Activated T-helper 1 cell treated with Interleukin-2 at 50 U/mL for 16 hours (primary cell): ENCODE measurements around the gene GRAMD2B.
"Not testable (repeated sequence)": the region's sequence is repeated elsewhere in the genome, so short reads cannot be mapped to it uniquely, and the experiment has no call there.

Experiments
- DNase-seq: peaks from one replicate; pipeline ENCODE4 v3.0.0-alpha.2; 2020; ENCODE audit warnings: low read depth

Gene GRAMD2B, protein sequence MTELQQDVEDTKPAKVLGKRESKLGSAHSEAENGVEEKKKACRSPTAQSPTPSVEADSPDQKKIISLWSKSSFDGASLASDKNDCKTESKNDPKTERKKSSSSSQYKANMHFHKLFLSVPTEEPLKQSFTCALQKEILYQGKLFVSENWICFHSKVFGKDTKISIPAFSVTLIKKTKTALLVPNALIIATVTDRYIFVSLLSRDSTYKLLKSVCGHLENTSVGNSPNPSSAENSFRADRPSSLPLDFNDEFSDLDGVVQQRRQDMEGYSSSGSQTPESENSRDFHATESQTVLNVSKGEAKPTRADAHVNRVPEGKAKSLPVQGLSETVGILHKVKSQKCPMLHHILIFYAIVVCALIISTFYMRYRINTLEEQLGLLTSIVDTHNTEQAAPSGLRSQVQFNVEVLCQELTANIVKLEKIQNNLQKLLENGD

DNA sequence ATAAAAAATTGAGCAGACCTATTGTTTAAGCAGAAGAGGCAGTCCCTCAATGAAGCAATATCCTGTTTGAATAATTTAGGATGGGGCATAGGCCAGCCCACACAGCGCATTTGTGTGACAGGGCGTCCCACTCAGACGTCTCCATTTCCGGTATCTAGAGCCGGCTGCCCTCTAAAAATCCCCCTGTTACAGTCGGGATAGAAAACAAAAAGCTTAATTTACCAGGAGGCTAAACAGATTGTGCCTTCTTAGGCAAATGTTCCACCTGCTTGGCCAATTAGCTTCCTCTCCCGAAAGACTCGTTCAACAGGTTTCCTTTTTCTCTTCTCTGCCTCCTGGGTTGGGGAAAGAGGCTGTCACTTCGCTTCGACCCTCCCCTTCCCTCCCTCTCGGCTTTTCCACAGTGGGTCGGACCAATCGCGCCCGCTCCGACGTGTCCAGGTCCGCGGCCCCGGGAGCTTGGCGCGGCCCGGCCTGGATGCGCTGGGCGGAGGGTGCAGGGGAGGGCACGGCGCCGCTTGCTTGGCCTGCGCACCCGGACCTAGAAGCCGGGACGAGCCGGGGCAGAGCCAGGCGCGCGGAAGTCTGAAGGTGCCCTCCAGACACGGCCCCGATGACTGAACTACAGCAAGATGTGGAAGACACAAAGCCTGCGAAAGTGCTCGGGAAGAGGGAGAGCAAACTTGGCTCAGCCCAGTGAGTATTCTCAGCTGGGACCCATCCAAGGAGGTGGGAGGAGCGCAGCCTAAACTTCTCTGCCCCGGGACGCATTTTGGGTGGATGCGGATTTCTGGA, at the start of gene GRAMD2B:
GRAMD2B (plus strand) TSS at position 416 of the 795 bp plus-strand sequence; CDS start at position 614, 198 bp downstream.
- peak; percentile 42 for DNase-seq

DNA sequence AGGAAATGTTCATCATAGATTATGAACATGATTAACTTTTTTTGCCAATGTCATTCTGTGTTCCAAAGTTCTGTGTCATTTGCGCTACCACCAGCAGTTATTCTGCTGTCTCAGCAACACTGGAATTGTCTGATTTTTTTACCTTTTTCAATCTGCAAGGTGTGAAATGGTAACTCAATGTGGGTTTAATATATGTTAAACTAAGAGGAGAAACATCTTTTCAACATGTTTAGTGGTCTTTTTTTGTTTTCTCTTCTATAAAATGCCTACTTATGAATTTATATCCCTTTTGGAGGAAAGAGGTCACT, 49.1 kb upstream of the GRAMD2B start:
- DNase-seq, result no peak

DNA sequence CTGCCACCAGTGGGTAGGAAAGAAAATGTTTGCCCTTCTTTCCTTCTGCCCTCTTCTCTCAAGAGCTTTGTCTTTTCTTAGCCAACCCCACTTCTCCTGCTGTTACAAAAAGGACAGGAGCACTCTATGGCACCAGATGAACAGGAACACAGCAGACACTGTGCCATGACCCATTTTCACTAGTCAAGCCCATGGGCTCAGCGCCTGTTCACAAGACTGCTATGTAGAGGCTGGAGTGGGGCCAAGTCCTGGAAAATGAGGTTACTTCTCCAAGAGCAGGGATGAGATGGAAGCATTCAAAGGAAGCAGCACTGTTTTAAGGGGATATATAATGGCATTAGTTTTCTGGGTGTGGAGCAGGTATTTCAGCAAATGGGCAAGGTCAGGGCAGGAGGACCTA, 46.8 kb upstream of the GRAMD2B start:
- DNase-seq, result no peak

DNA sequence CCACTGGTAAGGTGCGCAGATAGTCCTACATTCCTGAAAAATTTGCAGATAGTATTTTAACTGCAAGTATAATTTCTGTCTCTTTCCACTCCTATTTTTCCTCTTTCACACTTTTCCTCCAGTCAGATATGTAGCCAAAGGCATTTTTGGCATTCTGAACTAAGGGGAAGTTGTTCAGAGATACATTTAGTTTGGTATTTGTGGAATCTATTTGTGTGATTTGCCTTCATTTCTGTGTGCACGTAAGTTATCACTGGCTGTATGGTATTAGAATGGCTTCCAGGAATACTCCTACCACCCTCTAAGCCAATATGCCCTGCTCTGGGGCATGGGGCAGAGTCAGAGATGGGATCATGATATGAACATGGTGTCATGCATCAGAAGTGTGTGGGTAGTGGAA, 45.8 kb upstream of the GRAMD2B start:
- no peak for DNase-seq

DNA sequence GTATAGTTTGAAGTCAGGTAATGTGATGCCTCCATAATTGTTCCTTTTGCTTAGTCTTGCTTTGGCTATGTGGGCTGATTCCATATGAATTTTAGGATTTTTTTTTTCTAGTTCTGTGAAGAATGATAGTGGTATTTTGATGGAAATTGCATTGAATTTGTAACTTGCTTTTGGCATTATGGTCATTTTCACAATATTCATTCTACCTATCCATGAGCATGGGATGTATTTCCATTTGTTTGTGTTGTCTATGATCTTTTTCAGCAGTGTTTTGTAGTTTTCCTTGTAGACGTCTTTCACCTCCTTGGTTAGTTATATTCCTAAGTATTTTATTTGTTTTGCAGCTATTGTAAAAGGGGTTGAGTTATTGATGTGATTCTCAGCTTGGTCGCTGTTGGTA, 42.9 kb upstream of the GRAMD2B start:
- DNase-seq, result not testable (repeated sequence)

DNA sequence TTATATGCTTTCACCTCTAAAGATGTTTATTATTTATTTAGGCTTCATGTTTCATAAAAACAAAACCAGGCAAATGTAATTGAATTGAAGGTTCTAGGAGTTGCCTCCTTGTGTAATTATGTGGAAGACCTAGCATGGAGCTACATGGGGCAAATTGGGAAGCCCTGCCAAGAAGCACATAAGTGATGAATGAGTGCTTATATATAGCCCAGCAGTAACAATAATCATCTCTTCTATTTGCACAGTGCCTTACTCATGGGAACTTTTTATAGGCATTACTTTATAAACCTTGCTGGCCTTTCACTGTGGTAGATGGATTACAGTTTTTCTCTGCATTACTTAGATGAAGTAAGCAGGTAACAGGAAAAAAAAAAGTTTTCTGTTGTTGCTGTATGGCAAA, 40.0 kb upstream of the GRAMD2B start:
- no peak for DNase-seq

DNA sequence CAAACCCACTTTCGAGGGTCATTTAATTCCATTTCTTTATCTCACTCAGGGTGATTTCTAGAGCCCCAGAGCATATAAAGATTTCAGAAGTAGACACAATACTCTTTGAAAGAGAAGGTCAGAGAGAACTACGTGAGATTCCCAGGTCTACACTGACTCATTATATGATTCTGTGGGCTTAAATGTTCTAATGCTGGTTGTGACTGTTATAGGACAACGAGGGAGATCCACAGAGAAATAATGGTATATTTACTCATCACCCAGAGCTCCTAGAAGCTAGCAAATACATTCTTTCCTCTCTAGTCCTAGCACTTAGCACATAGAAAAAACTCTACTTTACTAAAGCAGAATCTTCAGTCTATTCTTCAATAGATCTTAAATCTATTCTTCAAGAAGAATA, 39.4 kb upstream of the GRAMD2B start:
- no peak for DNase-seq

DNA sequence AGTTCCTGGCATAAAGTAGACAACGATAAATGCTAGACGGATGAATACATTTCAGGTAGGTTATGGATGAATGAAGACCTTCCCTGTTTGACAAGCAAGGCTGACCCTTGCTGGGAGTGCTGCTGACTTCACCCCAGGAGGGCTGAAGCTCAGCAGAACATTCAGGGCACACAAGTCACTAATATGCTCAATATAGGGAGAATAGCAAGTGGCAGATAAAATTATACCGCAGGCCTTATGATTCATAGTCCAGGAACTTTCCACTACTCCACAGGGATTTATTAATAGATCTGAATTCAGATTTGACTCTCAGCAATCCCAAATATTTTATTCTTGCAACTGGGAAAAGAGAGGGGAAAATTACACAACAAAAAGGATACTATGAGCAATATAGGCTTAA, 38.2 kb upstream of the GRAMD2B start:
- no peak for DNase-seq

DNA sequence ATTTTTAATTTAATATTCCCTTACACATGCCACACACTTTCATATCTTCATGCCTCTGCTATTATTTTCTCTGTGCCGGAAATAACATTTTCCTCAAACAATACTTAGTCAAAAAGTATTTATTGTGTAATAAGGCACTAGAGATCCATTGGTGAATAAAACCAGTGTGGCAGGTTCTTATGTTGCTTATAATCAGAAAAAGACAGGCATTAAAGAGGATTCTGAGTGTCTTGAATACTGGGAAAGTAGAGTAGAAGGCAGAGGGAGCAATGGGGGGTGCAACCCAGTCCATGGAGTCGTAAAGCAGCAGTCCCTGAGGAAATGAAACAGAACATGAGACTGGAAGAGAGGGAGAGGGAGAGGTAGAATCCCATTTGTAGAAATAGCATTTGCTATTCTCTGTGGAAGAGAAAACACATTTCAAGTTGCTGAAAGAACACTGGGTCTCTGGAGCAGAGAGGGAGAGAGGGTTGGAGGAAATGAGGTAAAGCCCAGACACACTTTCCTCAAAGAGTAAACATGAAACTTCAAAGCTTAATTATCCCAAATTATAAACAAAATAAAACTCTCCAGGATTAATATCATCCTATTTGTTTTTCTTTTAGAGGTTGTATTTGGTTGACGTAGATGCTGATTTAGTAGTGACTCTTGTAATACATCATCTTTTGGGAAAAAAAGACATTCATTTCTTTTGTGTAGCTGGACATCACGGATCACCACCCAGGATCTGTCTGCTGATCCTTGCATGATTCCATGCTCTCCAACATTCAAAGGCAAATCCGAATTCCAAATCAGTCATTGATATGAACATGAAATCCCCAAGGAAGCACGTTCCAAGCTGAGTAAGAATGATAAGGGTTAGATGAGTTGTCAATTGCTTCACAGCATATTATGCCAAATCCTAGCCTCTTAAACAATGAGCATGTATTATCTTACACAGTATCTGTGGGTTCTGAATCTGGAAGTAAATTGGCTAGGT, 37.4 kb upstream of the GRAMD2B start:
- DNase-seq, result no peak

DNA sequence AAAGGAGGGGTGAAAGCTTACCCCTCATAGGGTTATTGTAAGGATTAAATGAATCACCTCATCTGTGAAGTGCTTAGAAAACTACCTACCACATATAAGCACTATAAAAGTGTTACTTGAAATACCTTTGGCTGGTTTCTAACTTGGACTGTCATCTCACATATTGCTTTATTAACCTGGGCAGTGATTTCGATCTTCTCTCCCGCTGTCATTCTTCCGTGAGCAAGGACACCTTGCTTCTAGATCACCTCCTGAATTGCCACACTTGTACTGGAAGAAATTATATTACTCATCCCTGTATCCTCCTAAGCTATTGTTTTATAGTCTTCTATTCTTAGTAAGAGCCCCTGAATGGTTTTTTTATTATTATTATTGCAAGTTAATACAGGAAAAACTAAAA, 34.0 kb upstream of the GRAMD2B start:
- no peak for DNase-seq

DNA sequence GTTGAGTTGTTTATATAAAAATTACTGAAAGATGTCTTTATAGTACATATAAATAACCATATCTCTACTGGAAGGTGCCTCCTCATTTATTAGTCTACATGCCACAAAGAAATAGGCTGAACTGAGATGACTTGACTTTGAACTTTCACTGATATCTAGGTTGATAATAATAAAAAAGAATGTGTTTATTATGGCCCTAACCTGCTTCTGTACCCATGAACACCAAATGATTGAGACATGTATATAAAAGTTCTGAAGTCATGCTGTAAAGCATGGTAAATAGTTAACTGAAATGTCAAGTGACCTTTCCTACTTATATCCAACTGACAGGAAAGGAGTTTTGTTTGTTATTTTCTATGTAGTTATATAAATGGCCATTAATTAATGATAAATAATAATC, 33.2 kb upstream of the GRAMD2B start:
- no peak for DNase-seq

DNA sequence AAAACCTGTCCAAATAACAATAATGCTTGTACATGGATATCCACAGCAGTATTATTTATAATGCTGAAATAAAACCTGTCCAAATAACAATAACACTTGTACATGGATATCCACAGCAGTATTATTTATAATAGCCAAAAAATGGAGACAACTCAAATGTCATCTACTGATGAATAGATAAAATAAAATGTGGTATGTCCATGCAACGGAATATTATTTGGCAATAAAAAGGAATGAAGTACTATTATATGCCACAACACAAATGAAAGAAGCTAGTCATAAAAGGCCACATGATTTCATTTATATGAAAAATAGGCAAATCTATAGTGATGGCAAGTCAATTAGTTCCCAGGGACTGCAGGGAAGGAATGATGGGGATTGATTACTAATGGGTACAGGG, 31.8 kb upstream of the GRAMD2B start:
- DNase-seq, result no peak

DNA sequence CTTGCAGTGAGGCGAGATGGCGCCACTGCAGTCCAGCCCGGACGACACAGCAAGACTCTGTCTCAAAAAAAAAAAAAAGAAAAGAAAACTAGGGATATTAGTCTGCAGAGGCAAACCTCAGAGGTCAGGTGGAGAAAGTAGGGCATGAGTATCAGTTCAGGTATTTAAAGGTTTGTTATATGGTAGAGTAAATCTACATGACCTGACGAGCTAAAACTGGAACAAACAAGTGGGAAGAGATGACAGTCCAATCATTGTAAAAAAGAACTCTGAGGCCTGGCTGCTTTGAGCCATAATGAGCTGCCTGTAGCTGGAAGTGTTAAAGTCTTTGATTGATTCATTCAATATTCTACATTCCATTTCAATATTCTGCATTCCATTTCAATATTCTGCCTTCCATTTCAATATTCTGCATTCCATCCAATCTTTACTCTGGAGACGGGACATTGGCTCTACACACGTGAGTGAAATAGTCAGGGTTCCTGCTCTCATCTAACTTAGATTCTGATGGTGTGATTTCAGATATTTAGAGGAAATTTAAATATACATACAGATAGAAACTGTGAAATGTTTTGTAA, 28.9 kb upstream of the GRAMD2B start:
- DNase-seq, result no peak

DNA sequence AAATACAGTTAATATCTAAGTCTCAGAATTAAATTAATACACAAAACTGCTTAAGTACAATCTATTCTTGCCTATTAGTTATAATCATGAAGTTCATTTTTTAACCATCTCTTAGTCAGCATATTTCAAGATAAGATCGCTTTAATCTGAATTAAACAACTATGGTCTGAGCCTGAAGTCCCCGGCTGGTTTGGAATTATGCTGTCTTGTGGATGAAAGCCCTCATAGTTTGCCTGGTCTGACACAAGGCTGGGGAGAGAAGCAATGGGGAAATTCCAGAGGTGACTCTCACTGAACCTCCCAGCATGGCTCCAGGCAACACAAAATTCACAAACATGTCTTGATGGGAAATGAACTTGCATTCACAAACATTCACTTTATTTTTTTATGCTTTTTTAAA, 28.0 kb upstream of the GRAMD2B start:
- DNase-seq, result no peak

DNA sequence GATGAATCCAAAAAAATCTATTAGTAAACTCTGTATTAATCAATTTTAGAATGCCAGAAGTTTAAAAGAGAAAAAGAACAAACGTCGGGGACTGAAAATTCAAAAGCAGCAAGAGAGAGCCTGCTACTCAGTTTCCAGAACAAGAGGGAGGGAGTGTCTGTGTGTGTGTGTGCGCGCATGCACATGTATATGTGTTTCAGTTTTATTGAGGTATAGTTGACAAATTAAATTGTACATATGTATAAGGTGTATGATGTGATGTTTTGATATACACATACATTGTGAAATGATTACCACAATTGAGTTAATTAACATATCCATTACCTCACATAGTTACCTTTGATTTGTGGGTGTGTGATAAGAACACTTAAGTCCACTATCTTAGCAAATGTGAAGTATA, 27.6 kb upstream of the GRAMD2B start:
- no peak for DNase-seq

DNA sequence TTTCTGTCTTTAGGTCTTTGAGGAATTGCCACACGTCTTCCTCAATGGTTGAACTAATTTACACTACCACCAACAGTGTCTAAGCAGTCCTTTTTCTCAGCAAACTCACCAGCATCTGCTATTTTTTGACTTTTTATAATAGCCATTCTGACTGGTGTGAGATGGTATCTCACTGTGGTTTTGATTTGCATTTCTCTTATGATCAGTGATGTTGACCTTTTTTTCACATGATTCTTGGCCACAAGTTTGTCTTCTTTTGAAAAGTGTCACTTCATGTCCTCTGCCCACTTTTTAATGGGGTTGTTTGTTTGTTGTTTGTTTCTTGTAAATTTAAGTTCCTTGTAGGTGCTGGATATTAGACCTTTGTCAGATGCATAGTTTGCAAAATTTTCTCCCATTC, 26.5 kb upstream of the GRAMD2B start:
- not testable (repeated sequence) for DNase-seq

DNA sequence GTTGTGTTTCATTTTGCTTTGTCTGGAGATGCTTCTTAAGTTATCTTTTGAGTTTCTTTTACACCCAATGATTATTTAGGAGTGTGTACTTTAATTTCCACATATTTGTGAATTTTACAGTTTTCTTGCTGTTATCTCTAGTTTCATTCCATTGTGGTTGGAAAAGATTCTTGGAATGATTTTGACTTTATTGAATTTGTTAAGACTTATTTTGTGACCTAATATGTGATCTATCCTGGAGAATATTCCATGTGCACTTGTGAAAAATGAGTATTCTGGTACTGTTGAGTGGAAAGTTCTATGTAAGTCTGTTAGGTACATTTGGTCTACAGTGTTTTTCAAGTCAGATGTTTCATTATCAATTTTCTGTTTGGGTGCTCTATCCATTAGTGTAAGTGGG, 24.4 kb upstream of the GRAMD2B start:
- no peak for DNase-seq

DNA sequence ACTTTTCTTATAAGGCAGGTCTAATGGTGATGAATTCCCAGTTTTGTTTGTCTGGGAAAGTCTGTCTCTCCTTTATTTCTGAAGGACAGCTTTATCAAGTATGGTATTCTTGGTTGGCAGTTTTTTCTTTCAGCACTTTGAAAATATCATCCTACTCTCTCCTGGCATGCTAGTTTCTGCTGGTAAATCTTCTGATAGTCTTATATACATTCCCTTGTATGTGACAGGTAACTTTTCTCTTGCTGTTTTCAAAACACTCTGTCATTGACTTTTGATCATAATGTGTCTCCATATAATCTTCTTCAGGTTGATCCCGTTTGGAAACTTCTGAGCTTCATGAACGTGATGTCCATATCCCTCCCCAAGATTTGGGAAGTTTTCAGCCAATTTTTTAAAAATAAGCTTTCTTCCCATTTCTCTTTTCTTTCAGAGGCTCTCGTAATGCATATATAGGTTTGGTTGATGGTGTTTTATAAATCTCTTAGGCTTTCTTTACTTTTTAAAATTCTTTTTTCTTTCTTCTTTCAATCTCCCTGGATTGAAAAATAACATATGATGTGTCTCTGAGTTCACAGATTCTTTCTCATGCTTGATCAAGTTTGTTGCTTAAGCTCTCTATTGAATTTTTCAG, 22.5 kb upstream of the GRAMD2B start:
- DNase-seq, result no peak

DNA sequence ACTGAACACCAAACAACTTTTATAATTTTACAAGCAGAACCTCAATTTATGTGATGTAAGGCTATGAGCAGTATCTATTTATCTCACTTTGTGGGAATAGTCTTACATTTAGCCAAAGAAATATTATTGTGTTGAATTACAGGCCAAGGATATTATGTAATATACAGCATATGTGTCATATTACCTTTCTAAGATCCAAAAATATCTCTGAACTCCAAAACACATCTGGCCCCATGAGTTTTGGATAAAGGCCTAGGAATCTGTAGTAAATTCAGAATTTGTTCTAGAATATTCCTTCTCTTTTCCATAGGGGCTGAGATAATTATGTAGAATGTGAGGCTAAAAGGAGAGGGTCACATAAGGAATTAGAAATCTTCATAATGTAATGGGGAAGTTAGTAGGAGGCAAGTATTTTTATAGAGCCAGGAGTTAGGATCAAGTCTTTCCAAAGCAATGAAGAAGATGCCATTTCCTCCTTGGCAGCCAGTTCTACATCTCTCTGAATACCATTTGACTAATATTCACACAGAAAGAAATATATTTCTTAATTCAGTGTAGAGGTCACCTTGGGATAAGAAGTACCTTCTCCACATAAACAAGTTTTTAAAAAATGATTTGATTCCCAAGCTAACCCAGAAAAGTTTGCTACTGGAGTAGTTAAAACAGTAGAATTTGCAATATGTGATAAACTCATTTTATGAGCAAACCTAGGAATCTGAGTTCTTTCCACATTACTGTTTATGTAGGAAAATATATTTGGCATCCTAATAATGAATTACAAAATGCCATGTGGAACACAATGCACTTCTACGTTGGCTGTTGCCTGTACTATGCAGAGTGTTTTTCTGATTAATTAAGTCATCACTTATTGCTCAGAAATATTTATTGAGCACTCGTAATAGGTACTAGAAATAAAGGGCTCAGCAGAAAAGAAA, 20.3 kb upstream of the GRAMD2B start:
- no peak for DNase-seq

DNA sequence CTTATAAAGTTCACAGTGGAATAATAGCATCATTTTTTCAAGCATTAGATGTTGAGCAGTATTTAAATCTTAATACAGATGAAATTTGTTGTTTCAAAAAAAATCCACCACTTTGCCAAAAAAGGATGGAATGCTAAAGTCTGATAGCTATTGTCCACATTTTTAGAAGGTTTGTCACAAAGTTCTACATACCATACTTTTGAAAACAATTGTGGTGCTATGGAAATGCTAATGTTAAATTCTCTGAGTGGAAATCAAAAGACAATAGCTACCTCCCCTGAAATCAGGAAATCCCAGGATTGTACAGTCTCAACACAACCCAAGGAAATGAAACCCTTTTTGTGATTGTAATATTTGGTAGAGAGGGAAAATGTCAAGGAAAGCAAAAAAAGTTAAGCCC, 19.3 kb upstream of the GRAMD2B start:
- DNase-seq, result no peak
